Effector memory CD8-positive, alpha-beta T cell (primary cell): ENCODE measurements around the gene VGLL4.

Source experiments
- ATAC-seq: fragments of 150-1000 bp; cut with Tn5 transposase; replicated peaks from 2 replicates; pipeline ENCODE4 v1.10.0; 2021; ENCODE audit warnings: mild to moderate bottlenecking, moderate library complexity
- DNase-seq, 3 experiments: peaks; one replicate each; pipeline ENCODE4 v3.0.0; 2021
- H3K27ac Mint-ChIP-seq, 2 donors: one replicate each; pipeline ENCODE4 v1.8.0; 2022; ENCODE audit warnings: mild to moderate bottlenecking in 2 of 2, mixed read lengths in 2 of 2, moderate library complexity in 2 of 2
- H3K27me3 Mint-ChIP-seq, 2 donors: one replicate each; pipeline ENCODE4 v1.8.0; 2022; ENCODE audit warnings: mixed read lengths in 2 of 2
- H3K36me3 Mint-ChIP-seq: one replicate; pipeline ENCODE4 v1.8.0; 2022; ENCODE audit warnings: mild to moderate bottlenecking, moderate library complexity, mixed read lengths; ENCODE audit not compliant: insufficient read depth
- H3K4me1 Mint-ChIP-seq, 2 donors: one replicate each; pipeline ENCODE4 v1.8.0; 2022; ENCODE audit warnings: low read depth in 2 of 2, mixed read lengths in 2 of 2
- H3K4me3 Mint-ChIP-seq, 2 donors: one replicate each; pipeline ENCODE4 v1.8.0; 2022; ENCODE audit warnings: mild to moderate bottlenecking in 2 of 2, mixed read lengths in 2 of 2, moderate library complexity in 2 of 2
- H3K9me3 Mint-ChIP-seq, 2 donors: one replicate each; pipeline ENCODE4 v1.8.0; 2022; ENCODE audit warnings: mixed read lengths in 2 of 2

Gene VGLL4

GRCh38 chr3:11555211-11555782 lies 88.4 kb downstream of the VGLL4 start:
- Mint-ChIP-seq H3K4me3 (no peak overlapping the region), H3K9me3 (no peaks in the 10 kb centered on the region), H3K4me1 (peaks cover 6 to 15% of the 10 kb centered on the region in 2 donors), H3K36me3 (peaks cover 29% of the 10 kb centered on the region), H3K27me3 (no peaks in the 10 kb centered on the region), H3K27ac (peak overlapping the region in 1 of 2 donors; percentile 41)
- no peak for ATAC-seq
- no peak for DNase-seq

DNA sequence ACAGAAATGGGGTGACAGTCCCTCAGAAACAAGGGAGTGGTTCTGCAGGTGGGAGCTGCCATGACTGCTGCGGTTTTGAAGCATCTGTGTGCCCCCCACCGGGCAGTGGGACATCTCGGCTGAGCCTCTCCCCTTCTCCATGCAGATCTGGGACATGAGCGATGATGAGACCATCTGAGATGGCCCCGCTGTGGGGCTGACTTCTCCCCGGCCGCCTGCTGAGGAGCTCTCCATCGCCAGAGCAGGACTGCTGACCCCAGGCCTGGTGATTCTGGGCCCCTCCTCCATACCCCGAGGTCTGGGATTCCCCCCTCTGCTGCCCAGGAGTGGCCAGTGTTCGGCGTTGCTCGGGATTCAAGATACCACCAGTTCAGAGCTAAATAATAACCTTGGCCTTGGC lies 89.0 kb downstream of the VGLL4 start:
- DNase-seq, result no peak
- ATAC-seq, result no peak
- Mint-ChIP-seq H3K27me3 (no peaks in the 10 kb centered on the region), H3K4me3 (no peak overlapping the region), H3K36me3 (peaks cover 33% of the 10 kb centered on the region), H3K4me1 (peaks cover 4 to 15% of the 10 kb centered on the region in 2 donors), H3K27ac (no peak overlapping the region), H3K9me3 (no peaks in the 10 kb centered on the region)

- H3K4me3 Mint-ChIP-seq, result no peak overlapping the region
- H3K36me3 Mint-ChIP-seq, result peaks cover 33% of the 10 kb centered on the region
- H3K27ac Mint-ChIP-seq, result no peak overlapping the region
- ATAC-seq, result no peak
- H3K4me1 Mint-ChIP-seq, result peaks cover 4 to 15% of the 10 kb centered on the region in 2 donors
- no peak for DNase-seq
- H3K27me3 Mint-ChIP-seq, result no peaks in the 10 kb centered on the region
- no peaks in the 10 kb centered on the region for H3K9me3 Mint-ChIP-seq
Observed at GRCh38 chr3:11554236-11554610, 89.5 kb downstream of the VGLL4 start.

- Mint-ChIP-seq H3K36me3 (peaks cover 33% of the 10 kb centered on the region), H3K4me1 (peaks cover 4 to 15% of the 10 kb centered on the region in 2 donors), H3K9me3 (no peaks in the 10 kb centered on the region), H3K27ac (no peak overlapping the region), H3K4me3 (no peak overlapping the region), H3K27me3 (no peaks in the 10 kb centered on the region)
- no peak for ATAC-seq
- DNase-seq, result no peak
Observed at GRCh38 chr3:11553436-11554235, 90.1 kb downstream of the VGLL4 start.

DNA sequence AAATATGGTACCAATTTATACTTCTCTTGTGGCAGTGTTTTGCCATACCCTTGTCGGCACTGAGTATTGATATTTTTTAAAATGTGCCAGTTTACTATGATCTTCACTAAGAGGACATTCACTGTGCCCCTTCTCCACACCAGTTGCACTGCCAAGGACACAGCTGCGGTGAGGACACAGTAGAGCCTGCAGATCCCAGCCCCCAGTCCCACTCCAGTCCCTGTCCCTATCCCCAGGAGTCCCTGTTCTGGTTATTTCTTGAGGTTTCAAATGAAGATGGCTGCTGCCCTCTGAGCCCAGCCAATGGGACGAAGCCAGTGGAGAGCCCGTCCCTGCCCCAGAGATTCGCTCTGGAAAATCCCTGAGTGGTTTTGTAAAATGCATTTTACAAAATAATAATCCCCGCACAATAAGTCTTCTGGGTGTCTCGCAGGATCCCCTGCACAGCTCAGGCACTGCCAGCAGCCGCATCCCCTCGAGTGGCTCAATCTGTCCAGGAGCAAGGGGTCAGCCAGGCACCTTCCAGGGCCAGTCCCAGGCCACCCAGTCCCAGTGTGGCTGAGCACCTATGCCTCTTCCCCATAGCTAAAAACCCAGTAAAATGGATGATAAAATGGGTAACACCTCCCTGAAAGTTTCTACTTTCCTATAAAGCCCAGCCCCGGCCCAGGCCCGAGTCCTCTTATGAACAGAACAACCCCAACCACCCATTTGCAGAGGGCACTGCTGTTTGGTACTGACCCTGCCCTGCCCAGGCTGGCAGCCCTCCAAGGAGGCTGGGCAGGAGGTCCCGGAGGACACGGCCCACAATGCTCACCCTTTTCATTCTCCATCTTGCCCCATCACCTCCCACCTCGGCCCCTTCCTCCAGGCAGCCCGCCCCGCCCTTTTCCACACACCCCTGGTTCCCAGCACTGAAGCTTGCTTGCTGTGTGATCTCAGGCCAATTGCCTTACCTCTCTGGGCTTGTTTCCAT lies 91.1 kb downstream of the VGLL4 start:
- no peak overlapping the region for H3K4me3 Mint-ChIP-seq
- H3K9me3 Mint-ChIP-seq, result no peaks in the 10 kb centered on the region
- no peaks in the 10 kb centered on the region for H3K27me3 Mint-ChIP-seq
- peak overlapping the region; percentile 27 to 54 for H3K27ac Mint-ChIP-seq
- DNase-seq (no peak), ATAC-seq (no peak)
- H3K4me1 Mint-ChIP-seq, result peaks cover 4 to 15% of the 10 kb centered on the region in 2 donors
- H3K36me3 Mint-ChIP-seq, result peaks cover 28% of the 10 kb centered on the region

DNA sequence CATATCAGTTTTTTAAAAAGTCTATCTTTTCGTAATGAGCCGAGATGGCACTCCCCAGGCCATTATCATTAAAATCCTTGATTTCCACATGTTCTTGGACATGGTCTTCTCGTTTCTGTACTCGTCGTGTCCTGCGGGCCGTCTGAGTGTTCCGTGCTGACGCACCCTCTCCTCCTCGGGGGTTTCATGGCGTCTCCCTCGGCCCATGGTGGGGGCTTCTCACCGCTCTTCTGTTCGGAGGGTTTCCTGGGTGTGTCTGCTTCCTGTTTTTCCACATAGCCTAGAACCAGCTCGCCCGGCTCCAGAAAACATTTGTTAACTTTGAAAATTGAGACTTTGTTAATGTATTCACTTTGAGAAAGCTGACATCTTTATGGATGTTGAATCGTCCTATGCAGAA lies 92.7 kb downstream of the VGLL4 start:
- no peak overlapping the region for H3K27ac Mint-ChIP-seq
- H3K36me3 Mint-ChIP-seq, result peaks cover 16% of the 10 kb centered on the region
- no peak overlapping the region for H3K4me3 Mint-ChIP-seq
- H3K9me3 Mint-ChIP-seq, result no peaks in the 10 kb centered on the region
- no peaks in the 10 kb centered on the region for H3K27me3 Mint-ChIP-seq
- DNase-seq, result no peak
- ATAC-seq, result no peak
- H3K4me1 Mint-ChIP-seq, result peaks cover 6 to 9% of the 10 kb centered on the region in 2 donors

DNA sequence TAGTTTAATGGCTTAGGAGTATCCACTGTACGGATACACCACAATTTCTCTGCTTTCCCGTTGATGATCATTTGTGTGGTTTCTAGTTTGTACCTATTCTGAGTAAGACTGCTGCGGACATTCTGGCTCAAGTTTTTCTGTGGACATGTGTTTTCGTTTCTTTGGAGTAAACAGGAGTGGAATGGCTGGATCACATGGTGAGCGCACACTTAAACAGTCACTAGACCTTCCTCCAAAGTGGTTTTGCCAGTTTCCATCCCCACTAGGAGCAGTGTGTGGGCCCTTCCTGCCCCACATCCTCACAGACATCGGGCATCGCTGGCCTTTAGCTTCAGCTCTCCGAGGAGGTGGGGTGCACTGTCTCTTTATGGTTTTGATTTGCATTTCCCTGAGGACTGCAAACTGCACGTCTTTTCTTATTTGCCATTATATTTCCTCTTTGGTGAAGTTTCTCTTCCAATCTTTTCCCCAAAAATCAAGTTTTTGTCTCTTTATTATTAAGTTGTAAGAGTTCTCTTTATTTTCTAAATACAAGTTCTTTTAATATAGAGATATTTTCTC lies 94.1 kb downstream of the VGLL4 start:
- H3K27ac Mint-ChIP-seq, result peak overlapping the region in 1 of 2 donors; percentile 51
- no peaks in the 10 kb centered on the region for H3K27me3 Mint-ChIP-seq
- ATAC-seq (no peak), DNase-seq (no peak)
- no peak overlapping the region for H3K4me3 Mint-ChIP-seq
- peaks cover 6 to 9% of the 10 kb centered on the region in 2 donors for H3K4me1 Mint-ChIP-seq
- no peaks in the 10 kb centered on the region for H3K9me3 Mint-ChIP-seq
- peaks cover 13% of the 10 kb centered on the region for H3K36me3 Mint-ChIP-seq

DNA sequence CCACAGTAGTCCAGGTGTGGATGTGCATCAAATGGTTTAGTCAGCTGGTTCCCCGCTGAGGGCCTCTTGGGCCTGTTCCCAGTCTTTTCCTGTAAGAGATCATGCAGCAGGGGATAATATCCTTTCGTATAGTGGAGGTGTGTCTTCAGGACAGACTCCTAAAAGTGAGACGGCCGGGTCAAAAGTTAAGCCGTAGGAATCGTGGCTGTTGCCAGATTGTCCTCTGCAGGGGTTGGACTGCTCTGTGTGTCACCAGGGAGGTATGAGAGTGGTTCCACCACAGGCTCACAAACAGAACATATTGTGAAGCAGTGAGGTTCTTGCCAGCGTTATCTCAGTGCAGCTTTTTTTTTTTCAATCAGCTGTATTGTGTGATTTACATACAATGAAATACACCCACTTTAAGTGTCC lies 95.0 kb downstream of the VGLL4 start:
- no peak overlapping the region for H3K4me3 Mint-ChIP-seq
- H3K4me1 Mint-ChIP-seq, result peaks cover 6 to 9% of the 10 kb centered on the region in 2 donors
- peak overlapping the region in 1 of 2 donors; percentile 70 for H3K27ac Mint-ChIP-seq
- DNase-seq (no peak), ATAC-seq (no peak)
- H3K27me3 Mint-ChIP-seq, result no peaks in the 10 kb centered on the region
- peaks cover 7% of the 10 kb centered on the region for H3K36me3 Mint-ChIP-seq
- H3K9me3 Mint-ChIP-seq, result no peaks in the 10 kb centered on the region

GRCh38 chr3:11547498-11547897 lies 96.2 kb downstream of the VGLL4 start:
- Mint-ChIP-seq H3K27ac (no peak overlapping the region), H3K27me3 (no peaks in the 10 kb centered on the region), H3K9me3 (no peaks in the 10 kb centered on the region), H3K4me1 (peaks cover 6 to 9% of the 10 kb centered on the region in 2 donors), H3K4me3 (no peak overlapping the region), H3K36me3 (peaks cover 4% of the 10 kb centered on the region)
- no peak for DNase-seq
- ATAC-seq, result no peak

GRCh38 chr3:11546657-11547302 lies 96.9 kb downstream of the VGLL4 start:
- ATAC-seq (no peak), DNase-seq (no peak)
- Mint-ChIP-seq H3K9me3 (no peaks in the 10 kb centered on the region), H3K27ac (peak overlapping the region in 1 of 2 donors; percentile 15), H3K27me3 (no peaks in the 10 kb centered on the region), H3K4me1 (peaks cover 0 to 9% of the 10 kb centered on the region in 2 donors), H3K4me3 (no peak overlapping the region), H3K36me3 (peaks cover 4% of the 10 kb centered on the region)

- no peak overlapping the region for H3K27ac Mint-ChIP-seq
- no peaks in the 10 kb centered on the region for H3K9me3 Mint-ChIP-seq
- ATAC-seq, result no peak
- no peak overlapping the region for H3K4me3 Mint-ChIP-seq
- H3K27me3 Mint-ChIP-seq, result no peaks in the 10 kb centered on the region
- DNase-seq, result no peak
- peaks cover 0 to 8% of the 10 kb centered on the region in 2 donors for H3K4me1 Mint-ChIP-seq
- peaks cover 4% of the 10 kb centered on the region for H3K36me3 Mint-ChIP-seq
Observed at GRCh38 chr3:11545186-11545851, 98.4 kb downstream of the VGLL4 start.

DNA sequence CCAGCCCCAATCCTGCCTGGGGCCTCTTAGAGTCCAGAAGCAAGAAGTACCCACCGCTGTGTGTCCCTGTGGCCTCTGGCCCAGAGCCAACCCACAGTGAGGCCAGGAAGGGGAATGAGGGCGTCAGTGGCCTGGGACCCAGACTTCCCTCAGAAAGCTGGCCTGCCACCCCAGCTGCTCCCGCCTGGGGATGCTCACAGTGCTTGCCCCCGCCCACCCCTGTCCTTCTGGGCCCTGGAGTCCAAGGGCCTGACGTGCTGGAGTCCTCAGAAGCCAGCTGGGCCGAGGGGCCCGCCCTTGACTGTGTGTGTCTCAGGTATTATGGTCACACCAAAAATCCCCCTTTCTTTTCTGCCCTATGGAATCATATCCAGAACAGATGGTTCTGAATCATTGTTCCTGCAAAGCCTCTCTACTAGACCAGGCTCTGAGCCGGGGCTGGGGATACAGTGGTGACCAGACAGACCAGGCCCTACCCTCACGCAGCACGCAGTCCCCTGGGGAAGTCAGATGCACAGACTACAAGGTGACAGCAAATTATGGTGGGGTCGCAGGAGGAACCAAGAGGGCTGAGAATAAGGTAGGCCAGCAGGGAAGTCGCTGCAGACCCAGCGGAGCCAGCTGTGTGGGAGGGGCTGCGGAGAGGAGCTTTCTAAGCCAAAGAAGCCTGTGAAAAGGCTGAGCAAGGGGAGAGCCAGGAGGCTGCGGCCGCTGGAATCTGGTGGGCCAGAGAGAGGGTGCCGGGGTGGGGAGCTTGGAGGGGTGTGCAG lies 99.1 kb downstream of the VGLL4 start:
- Mint-ChIP-seq H3K27ac (peak overlapping the region in 1 of 2 donors; percentile 57), H3K9me3 (no peaks in the 10 kb centered on the region), H3K27me3 (no peaks in the 10 kb centered on the region), H3K36me3 (no peaks in the 10 kb centered on the region), H3K4me1 (peaks cover 0 to 7% of the 10 kb centered on the region in 2 donors), H3K4me3 (no peak overlapping the region)
- no peak for ATAC-seq
- DNase-seq, result no peak
